ENCODE results near the gene KIR2DL1. TPM values are rescaled to one million over a fixed set of nuclear protein-coding genes. Genes with fewer than 3 reads are reported as not detected.
"Not testable (repeated sequence)": the region's sequence is repeated elsewhere in the genome, so short reads cannot be mapped to it uniquely, and the experiment has no call there.

The KIR2DL1 gene
- total RNA-seq = under 1 TPM in 1 of 10 donors, not detected in 9; 0.16 TPM
- polyA plus RNA-seq = under 1 TPM in 1 of 2 donors, not detected in 1; 0.04 TPM
- long read RNA-seq, donor 1 = 0 reads
- long read RNA-seq, donor 2, partial matches to known transcripts = 0 of 1 reads
- long read RNA-seq, donor 2, other reads (novel, unspliced or antisense) = 0 of 1 reads
- long read RNA-seq, donor 3 = 0 reads

GRCh38 chr19:54769646-54770045 lies at the start of gene KIR2DL1:
Gene KIR2DL1, plus strand, starts transcription at chr19:54769793. Its CDS starts 58 bp downstream, at chr19:54769851.
- H3K36me3 ChIP-seq, H3K4me1 ChIP-seq, H3K27me3 ChIP-seq, H3K4me3 ChIP-seq, H3K27ac ChIP-seq, DNase-seq, ATAC-seq: not testable (repeated sequence)
- H3K9me3 ChIP-seq = peaks cover 0 to 13% (median 0%) of the 10 kb centered on the region in 11 donors
- 89 to 95% methylated on average over 15 of the region's 15 CpGs for WGBS, 2 donors
- intact Hi-C loops (cut with DNase I) = loop anchor here in 1 of 10 donors (5.0 kb wide), 1 partner anchor 78 kb away; no protein-coding TSS in a partner anchor

- no peak for DNase-seq
Measured at GRCh38 chr19:54724142-54724541, 45.5 kb upstream of the KIR2DL1 start, which contains the start of gene KIR3DL3. Gene KIR3DL3, plus strand, starts transcription at chr19:54724442. Its CDS starts 55 bp downstream, at chr19:54724497.

GRCh38 chr19:54724644-54725043 lies 44.9 kb upstream of the KIR2DL1 start:
- TF ChIP-seq CTCF (IDR thresholded peaks at IDR 0.05) = no peak
- no peaks in the 10 kb centered on the region for H3K36me3 ChIP-seq
- H3K4me1 ChIP-seq = no peaks in the 10 kb centered on the region
- WGBS, 2 donors = 56 to 59% methylated on average over 3 of the region's 3 CpGs
- H3K27me3 ChIP-seq = peaks cover 0 to 5% (median 0%) of the 10 kb centered on the region in 7 donors
- peaks cover 0 to 41% (median 26%) of the 10 kb centered on the region in 11 donors for H3K9me3 ChIP-seq
- no peak overlapping the region for H3K4me3 ChIP-seq
- H3K27ac ChIP-seq = no peak overlapping the region
- DNase-seq (no peak), ATAC-seq (no peak)
- intact Hi-C loops (cut with DNase I) = no loop called here

More at GRCh38 chr19:54724142-54724541, 45.5 kb upstream of the KIR2DL1 start, which contains the start of gene KIR3DL3:
- no peaks in the 10 kb centered on the region for H3K36me3 ChIP-seq
- H3K4me1 ChIP-seq = no peaks in the 10 kb centered on the region
- H3K27ac ChIP-seq = no peak within 1 kb of the TSS
- WGBS, 2 donors = 82 to 85% methylated on average over 9 of the region's 9 CpGs
- intact Hi-C loops (cut with DNase I) = no loop called here
- peaks cover 0 to 46% (median 31%) of the 10 kb centered on the region in 11 donors for H3K9me3 ChIP-seq
- no peak for ATAC-seq
- H3K27me3 ChIP-seq = peaks cover 0 to 5% (median 0%) of the 10 kb centered on the region in 7 donors
- TF ChIP-seq CTCF (IDR thresholded peaks at IDR 0.05) = no peak
- H3K4me3 ChIP-seq = no peak within 1 kb of the TSS

GRCh38 chr19:54725321-54725720 lies 44.3 kb upstream of the KIR2DL1 start:
- TF ChIP-seq CTCF (IDR thresholded peaks at IDR 0.05) = no peak

GRCh38 chr19:54727562-54727961 lies 42.0 kb upstream of the KIR2DL1 start:
- Histone ChIP-seq H3K9me3 (peaks cover 0 to 12% (median 0%) of the 10 kb centered on the region in 11 donors), H3K36me3 (no peaks in the 10 kb centered on the region), H3K4me3 (no peak overlapping the region), H3K27me3 (peaks cover 0 to 5% (median 0%) of the 10 kb centered on the region in 7 donors), H3K4me1 (no peaks in the 10 kb centered on the region), H3K27ac (no peak overlapping the region)
- WGBS, 2 donors = 65 to 76% methylated on average over 10 of the region's 10 CpGs
- ATAC-seq = no peak
- intact Hi-C loops (cut with DNase I) = no loop called here
- no peak for DNase-seq
- no peak for TF ChIP-seq CTCF (IDR thresholded peaks at IDR 0.05)

More at GRCh38 chr19:54725321-54725720, 44.3 kb upstream of the KIR2DL1 start:
- Histone ChIP-seq H3K4me3 (no peak overlapping the region), H3K4me1 (no peaks in the 10 kb centered on the region), H3K36me3 (no peaks in the 10 kb centered on the region), H3K9me3 (peaks cover 0 to 34% (median 20%) of the 10 kb centered on the region in 11 donors), H3K27me3 (peaks cover 0 to 5% (median 0%) of the 10 kb centered on the region in 7 donors), H3K27ac (no peak overlapping the region)
- intact Hi-C loops (cut with DNase I) = no loop called here
- WGBS, 2 donors = 80% methylated on average over 7 of the region's 7 CpGs
- DNase-seq (no peak), ATAC-seq (no peak)

All from heart right ventricle (tissue), 16 donors.